Breast epithelium (tissue), 4 donors: ENCODE measurements around the gene USP33. TPM values are rescaled to one million over a fixed set of nuclear protein-coding genes. Genes with fewer than 3 reads are reported as not detected.
"Not testable (repeated sequence)": the region's sequence is repeated elsewhere in the genome, so short reads cannot be mapped to it uniquely, and the experiment has no call there.

Experiments
- DNase-seq, 2 donors: peaks; one replicate each; pipeline ENCODE4 v3.0.0-alpha.2; 2019; ENCODE audit warnings: low spot score in 2 of 2
- H3K27ac ChIP-seq, 2 donors: fragments of 200-600 bp; sonication (generic) in 1 of 2; one replicate each; pipeline ENCODE4 v1.5.1; 2016 to 2019; ENCODE audit warnings: mild to moderate bottlenecking in 1 of 2
- H3K27me3 ChIP-seq, 2 donors: fragments of 200-600 bp; sonication (generic) in 1 of 2; one replicate each; pipeline versions ENCODE4 v1.5.1 to v1.6.0; 2017 to 2019; ENCODE audit warnings: control low read depth in 1 of 2, mild to moderate bottlenecking in 1 of 2
- H3K36me3 ChIP-seq: fragments of 200-600 bp; one replicate; pipeline ENCODE4 v1.5.1; 2019
- H3K4me1 ChIP-seq, 2 donors: fragments of 200-600 bp; sonication (generic); one replicate each; pipeline ENCODE4 v1.5.1; 2016 to 2019; ENCODE audit warnings: control low read depth in 1 of 2
- H3K4me3 ChIP-seq, 3 donors: fragments of 200-600 bp; sonication (generic); 1 replicate in 2 of 3; 2 replicates in 1 of 3; pipeline ENCODE4 v1.5.1; 2016 to 2019; ENCODE audit warnings: mild to moderate bottlenecking in 3 of 3, moderate library complexity in 2 of 3
- H3K9me3 ChIP-seq, 2 donors: fragments of 200-600 bp; sonication (generic) in 1 of 2; one replicate each; pipeline ENCODE4 v1.5.1; 2016 to 2019; ENCODE audit warnings: control low read depth in 1 of 2
- POLR2A ChIP-seq: fragments of 450-650 bp; IDR thresholded peaks from one replicate; pipeline ENCODE4 v1.6.1; 2016; ENCODE audit warnings: antibody characterized with exemption, mild to moderate bottlenecking, moderate library complexity
- POLR2AphosphoS5 ChIP-seq, 3 donors: sonication (generic); formaldehyde crosslinking; IDR thresholded peaks; one replicate each; pipeline ENCODE4 v1.6.1; 2017; ENCODE audit warnings: antibody characterized with exemption in 3 of 3
- intact Hi-C: fragments of 100-400 bp; cut with DNase I; formaldehyde crosslinking; loops from one replicate; pipeline ENCODE4 v1.15.1; 2023; ENCODE audit warnings: low total_unique reads
- total RNA-seq, 3 donors: library from RNA; depleted of rRNA; stranded (reverse); fragments of >200 nt; gene quantifications; one replicate each; pipeline ENCODE4 v1.1.0, GENCODE V29; 2016
- TF ChIP-seq, protein P1 (sequence below), 3 donors: fragments of 450-650 bp; IDR thresholded peaks; one replicate each; pipeline ENCODE4 v1.5.1; 2016 to 2017; ENCODE audit warnings: antibody characterized with exemption in 3 of 3, mild to moderate bottlenecking in 3 of 3, moderate library complexity in 3 of 3

Gene USP33
- total RNA-seq, 3 donors from 2014 or later: 96.4 to 144 (median 133) TPM

DNA sequence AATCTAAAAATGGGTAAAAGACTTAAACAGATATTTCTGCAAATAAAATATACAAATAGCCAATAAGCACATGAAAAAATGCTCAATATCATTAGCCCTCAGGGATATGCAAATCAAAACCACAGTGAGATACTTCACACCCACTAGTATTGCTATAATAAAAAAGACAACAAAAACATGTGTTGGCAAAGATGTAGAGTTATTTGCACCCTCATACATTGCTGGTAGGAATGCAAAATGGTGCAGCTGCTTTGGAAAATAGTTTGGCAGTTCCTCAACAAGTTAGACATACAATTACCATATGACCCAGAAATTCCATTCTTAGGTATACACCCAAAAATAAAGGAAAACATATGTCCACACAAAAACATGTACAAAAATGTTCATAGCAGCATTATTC, 107.4 kb downstream of the USP33 start:
- H3K4me3 ChIP-seq: no peak overlapping the region
- intact Hi-C loops: no loop called here
- no peak for DNase-seq

DNA sequence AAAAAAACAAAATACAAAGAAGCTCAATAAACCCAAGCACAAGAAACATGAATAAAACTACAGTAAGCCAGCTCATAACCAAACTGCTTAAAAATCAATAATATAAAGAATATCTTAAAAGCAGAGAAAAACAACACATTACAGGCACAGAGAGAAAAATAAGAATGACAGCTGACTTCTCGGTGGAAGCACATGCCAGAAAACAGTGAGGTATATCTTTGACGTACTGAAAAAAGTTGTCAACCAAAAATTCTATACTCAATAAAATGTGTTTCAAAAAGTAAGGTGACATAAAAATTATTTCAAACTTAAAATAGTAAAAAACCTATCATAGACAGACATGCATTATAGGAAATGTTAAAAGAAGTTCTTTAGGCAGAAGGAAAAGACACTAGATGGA, 110.5 kb downstream of the USP33 start:
- intact Hi-C loops: no loop called here
- no peaks in the 10 kb centered on the region for H3K4me1 ChIP-seq
- H3K9me3 ChIP-seq: peaks cover 10 to 24% of the 10 kb centered on the region in 2 donors
- no peaks in the 10 kb centered on the region for H3K36me3 ChIP-seq
- no peak for DNase-seq
- no peak for TF ChIP-seq POLR2AphosphoS5 (IDR thresholded peaks at IDR 0.05)
- TF ChIP-seq, protein P1, sequence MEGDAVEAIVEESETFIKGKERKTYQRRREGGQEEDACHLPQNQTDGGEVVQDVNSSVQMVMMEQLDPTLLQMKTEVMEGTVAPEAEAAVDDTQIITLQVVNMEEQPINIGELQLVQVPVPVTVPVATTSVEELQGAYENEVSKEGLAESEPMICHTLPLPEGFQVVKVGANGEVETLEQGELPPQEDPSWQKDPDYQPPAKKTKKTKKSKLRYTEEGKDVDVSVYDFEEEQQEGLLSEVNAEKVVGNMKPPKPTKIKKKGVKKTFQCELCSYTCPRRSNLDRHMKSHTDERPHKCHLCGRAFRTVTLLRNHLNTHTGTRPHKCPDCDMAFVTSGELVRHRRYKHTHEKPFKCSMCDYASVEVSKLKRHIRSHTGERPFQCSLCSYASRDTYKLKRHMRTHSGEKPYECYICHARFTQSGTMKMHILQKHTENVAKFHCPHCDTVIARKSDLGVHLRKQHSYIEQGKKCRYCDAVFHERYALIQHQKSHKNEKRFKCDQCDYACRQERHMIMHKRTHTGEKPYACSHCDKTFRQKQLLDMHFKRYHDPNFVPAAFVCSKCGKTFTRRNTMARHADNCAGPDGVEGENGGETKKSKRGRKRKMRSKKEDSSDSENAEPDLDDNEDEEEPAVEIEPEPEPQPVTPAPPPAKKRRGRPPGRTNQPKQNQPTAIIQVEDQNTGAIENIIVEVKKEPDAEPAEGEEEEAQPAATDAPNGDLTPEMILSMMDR (IDR thresholded peaks at IDR 0.05): no peak
- no peak for TF ChIP-seq POLR2A
- no peak overlapping the region for H3K27ac ChIP-seq
- H3K4me3 ChIP-seq: no peak overlapping the region
- H3K27me3 ChIP-seq: no peaks in the 10 kb centered on the region

More for the DNA sequence above, 107.4 kb downstream of the USP33 start:
- Histone ChIP-seq H3K4me1 (no peaks in the 10 kb centered on the region), H3K27ac (no peak overlapping the region), H3K9me3 (peaks cover 10 to 24% of the 10 kb centered on the region in 2 donors), H3K36me3 (no peaks in the 10 kb centered on the region), H3K27me3 (no peaks in the 10 kb centered on the region)
- TF ChIP-seq, protein P1 (IDR thresholded peaks at IDR 0.05): no peak
- TF ChIP-seq POLR2AphosphoS5 (IDR thresholded peaks at IDR 0.05): no peak
- TF ChIP-seq POLR2A: no peak

DNA sequence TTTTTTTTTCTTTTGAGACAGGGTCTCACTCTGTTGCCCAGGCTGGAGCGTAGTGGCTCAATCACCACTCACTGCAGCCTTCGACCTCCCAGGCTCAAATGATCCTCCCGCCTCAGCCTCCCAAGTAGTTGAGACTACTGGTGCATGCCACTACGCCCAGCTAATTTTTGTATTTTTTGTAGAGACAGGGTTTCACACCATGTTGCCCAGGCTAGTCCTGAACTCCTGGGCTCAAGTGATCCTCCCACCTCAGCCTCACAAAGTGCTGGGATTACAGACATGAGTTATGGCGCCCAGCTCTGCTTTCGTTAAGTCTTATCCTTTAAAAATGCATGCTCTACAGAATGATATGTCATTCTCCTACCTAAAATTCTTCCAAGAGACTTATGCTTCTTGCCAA, 113.4 kb downstream of the USP33 start:
- H3K4me3 ChIP-seq, H3K36me3 ChIP-seq, H3K27me3 ChIP-seq, DNase-seq, H3K27ac ChIP-seq, H3K4me1 ChIP-seq, intact Hi-C loops: not testable (repeated sequence)
- peaks cover 10 to 22% of the 10 kb centered on the region in 2 donors for H3K9me3 ChIP-seq

Other genes starting within 250 kb of the USP33 start
- gene ZZZ3, start 77.2 kb downstream of the USP33 start, total RNA-seq: 100 to 1,000 TPM in 1 of 3 donors, 10 to 100 TPM in 2; 41.1 to 133 (median 87.2) TPM
- 10 to 100 TPM; 20.3 to 30.3 (median 22.2) TPM for gene MIGA1, start 19.8 kb upstream of the USP33 start, total RNA-seq
- 10 to 100 TPM; 12.8 to 18.4 (median 17.3) TPM for gene NEXN, start 128.8 kb upstream of the USP33 start, total RNA-seq
- 100 to 1,000 TPM in 2 of 3 donors, 10 to 100 TPM in 1; 96.0 to 186 (median 156) TPM for gene FUBP1, start 219.2 kb upstream of the USP33 start, total RNA-seq
- 10 to 100 TPM; 25.3 to 39.5 (median 31.5) TPM for gene DNAJB4, start 245.1 kb upstream of the USP33 start, total RNA-seq